OCI-LY3 (cell line): ENCODE data around the gene TMEM98.
"Not testable (repeated sequence)": the region's sequence is repeated elsewhere in the genome, so short reads cannot be mapped to it uniquely, and the experiment has no call there.

Experiments
- H2AFZ ChIP-seq: fragments of 200-600, 300-600 bp; shearing (Covaris generic); 2 replicates; pipeline ENCODE4 v1.6.0; 2014; ENCODE audit warnings: antibody characterized with exemption, low read depth, low read length
- H3K27ac ChIP-seq: fragments of 200-600, 300-600 bp; sonication (generic); 2 replicates; pipeline ENCODE4 v1.5.1; 2014; ENCODE audit warnings: mild to moderate bottlenecking, low read length, moderate library complexity, mixed read lengths
- H3K27me3 ChIP-seq: fragments of 200-600, 300-600 bp; sonication (generic); 2 replicates; pipeline ENCODE4 v1.6.1; 2014; ENCODE audit warnings: low read depth, low read length, mixed read lengths
- H3K36me3 ChIP-seq: fragments of 200-600, 300-600 bp; sonication (generic); replicated peaks from 2 replicates; pipeline ENCODE3; 2014; ENCODE audit warnings: low read depth, low read length, mixed read lengths
- H3K4me1 ChIP-seq: fragments of 300-600, 200-600 bp; sonication (generic); 2 replicates; pipeline ENCODE4 v1.6.1; 2014; ENCODE audit warnings: low read length, mixed read lengths
- H3K4me2 ChIP-seq: fragments of 200-600, 300-600 bp; sonication (generic); 2 replicates; pipeline ENCODE4 v1.6.1; 2014; ENCODE audit warnings: low read length, mixed read lengths
- H3K4me3 ChIP-seq: fragments of 300-600, 200-600 bp; sonication (generic); 2 replicates; pipeline ENCODE4 v1.5.1; 2014; ENCODE audit warnings: antibody characterized with exemption, mild to moderate bottlenecking, low read length, moderate library complexity
- H3K79me2 ChIP-seq: fragments of 300-600, 200-600 bp; shearing (Covaris generic); 2 replicates; pipeline ENCODE4 v1.6.1; 2014; ENCODE audit warnings: mild to moderate bottlenecking, low read length, mixed read lengths
- H3K9ac ChIP-seq: fragments of 300-600, 200-600 bp; shearing (Covaris generic); 2 replicates; pipeline ENCODE4 v1.6.0; 2014; ENCODE audit warnings: mild to moderate bottlenecking, low read length, moderate library complexity
- H3K9me3 ChIP-seq: fragments of 200-600, 300-600 bp; shearing (Covaris generic); 2 replicates; pipeline ENCODE4 v1.6.1; 2014; ENCODE audit warnings: low read length, mixed read lengths; ENCODE audit not compliant: insufficient read depth
- H4K20me1 ChIP-seq: fragments of 200-600, 300-600 bp; sonication (generic); 2 replicates; pipeline ENCODE4 v1.6.1; 2016; ENCODE audit warnings: low read length, mixed read lengths; ENCODE audit not compliant: insufficient read depth
- CTCF ChIP-seq: fragments of 200-600, 300-600 bp; sonication (generic); IDR thresholded peaks from 2 replicates; pipeline ENCODE4 v1.5.1; 2014; ENCODE audit warnings: antibody characterized with exemption, low read length, low read depth
- EZH2phosphoT487 ChIP-seq: fragments of 200-600 bp; shearing (Covaris generic); IDR thresholded peaks from 2 replicates; pipeline ENCODE4 v1.6.1; 2018; ENCODE audit warnings: antibody characterized with exemption, mixed run types, low read depth

The TMEM98 gene

GRCh38 chr17:32915245-32915644, 12.7 kb upstream of the TMEM98 start:
- Histone ChIP-seq H3K27ac (no peak overlapping the region), H4K20me1 (no peaks in the 10 kb centered on the region), H3K9me3 (no peaks in the 10 kb centered on the region), H3K27me3 (no peaks in the 10 kb centered on the region), H3K79me2 (no peaks in the 10 kb centered on the region), H3K4me2 (no peak overlapping the region), H3K4me1 (peaks cover 8% of the 10 kb centered on the region), H3K36me3 (no peaks in the 10 kb centered on the region), H2AFZ (no peak overlapping the region), H3K9ac (no peak overlapping the region), H3K4me3 (no peak overlapping the region)
- no peak for TF ChIP-seq EZH2phosphoT487
- TF ChIP-seq CTCF: no peak

- Histone ChIP-seq H4K20me1 (no peaks in the 10 kb centered on the region), H3K9me3 (no peaks in the 10 kb centered on the region), H2AFZ (no peak overlapping the region), H3K9ac (no peak overlapping the region), H3K27ac (no peak overlapping the region), H3K4me1 (peaks cover 8% of the 10 kb centered on the region), H3K4me2 (no peak overlapping the region), H3K4me3 (no peak overlapping the region), H3K79me2 (no peaks in the 10 kb centered on the region), H3K27me3 (no peaks in the 10 kb centered on the region), H3K36me3 (no peaks in the 10 kb centered on the region)
- no peak for TF ChIP-seq CTCF
- no peak for TF ChIP-seq EZH2phosphoT487
These were observed 11.8 kb upstream of the TMEM98 start for GRCh38 chr17:32916134-32916533.

GRCh38 chr17:32917081-32917480, 10.9 kb upstream of the TMEM98 start:
- Histone ChIP-seq H3K36me3 (no peaks in the 10 kb centered on the region), H3K9ac (no peak overlapping the region), H3K4me1 (peaks cover 8% of the 10 kb centered on the region), H3K27ac (no peak overlapping the region), H3K4me3 (no peak overlapping the region), H4K20me1 (no peaks in the 10 kb centered on the region), H3K79me2 (no peaks in the 10 kb centered on the region), H3K27me3 (no peaks in the 10 kb centered on the region), H3K4me2 (no peak overlapping the region), H2AFZ (no peak overlapping the region), H3K9me3 (no peaks in the 10 kb centered on the region)
- TF ChIP-seq EZH2phosphoT487: no peak
- no peak for TF ChIP-seq CTCF

- Histone ChIP-seq H3K9ac (no peak overlapping the region), H3K9me3 (no peaks in the 10 kb centered on the region), H4K20me1 (no peaks in the 10 kb centered on the region), H3K4me2 (no peak overlapping the region), H3K4me3 (no peak overlapping the region), H3K79me2 (no peaks in the 10 kb centered on the region), H2AFZ (no peak overlapping the region), H3K36me3 (no peaks in the 10 kb centered on the region), H3K27ac (no peak overlapping the region), H3K27me3 (no peaks in the 10 kb centered on the region), H3K4me1 (peaks cover 8% of the 10 kb centered on the region)
- TF ChIP-seq EZH2phosphoT487 (no peak), CTCF (no peak)
These were observed 10.1 kb upstream of the TMEM98 start for GRCh38 chr17:32917842-32918241.

- H3K4me3 ChIP-seq, H3K4me1 ChIP-seq, H2AFZ ChIP-seq, H3K27ac ChIP-seq, H3K27me3 ChIP-seq, H4K20me1 ChIP-seq, H3K9me3 ChIP-seq, H3K36me3 ChIP-seq, H3K4me2 ChIP-seq, H3K9ac ChIP-seq, H3K79me2 ChIP-seq: not testable (repeated sequence)
These were observed 8.1 kb upstream of the TMEM98 start for GRCh38 chr17:32919876-32920275.
